NCI-H146 (cell line): ENCODE results near the gene TENT4B.
"Not testable (repeated sequence)": the region's sequence is repeated elsewhere in the genome, so short reads cannot be mapped to it uniquely, and the experiment has no call there.

Source experiments
- DNase-seq: peaks from one replicate; lab custom pipeline; 2025; lab: John Stamatoyannopoulos, UW

The TENT4B gene

DNA sequence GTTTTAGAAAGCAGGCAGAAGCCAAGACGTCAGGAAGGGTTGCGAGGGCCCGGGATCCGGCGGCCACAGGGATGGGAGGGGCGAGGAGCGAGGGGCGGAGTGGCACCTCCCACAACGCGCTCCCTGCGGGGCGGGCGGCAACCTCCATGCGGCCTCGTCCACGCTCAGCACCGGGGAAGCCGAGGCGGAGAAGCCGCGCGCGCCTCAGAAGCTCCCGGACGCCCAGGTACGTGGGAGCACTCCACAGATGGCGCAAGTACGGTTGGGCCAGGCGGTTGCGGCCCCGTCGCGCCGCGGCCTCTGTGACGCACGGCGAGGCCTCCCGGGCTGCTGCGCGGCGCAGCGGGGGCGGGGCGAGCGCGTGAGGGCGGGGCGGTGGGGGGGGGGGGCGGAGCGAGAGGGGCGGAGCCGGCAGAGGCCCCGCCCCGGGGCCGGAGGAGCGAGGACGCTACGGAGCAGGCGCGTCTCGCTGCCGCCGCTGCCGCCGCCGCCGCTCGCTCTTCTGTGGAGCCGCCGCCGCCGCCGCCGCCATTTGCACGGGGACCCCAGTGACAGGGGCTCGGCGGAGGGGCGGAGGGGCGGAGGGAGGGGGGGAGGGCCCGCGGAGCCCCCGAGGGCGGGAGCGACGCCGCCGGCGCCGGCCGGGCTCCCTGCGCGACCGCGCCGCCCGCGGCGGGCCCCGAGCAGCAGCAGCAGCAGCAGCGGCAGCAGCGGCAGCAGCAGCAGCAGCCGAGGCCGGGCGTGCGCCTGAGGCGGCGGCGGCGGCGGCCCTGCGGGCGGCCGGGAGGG lies at the start of gene TENT4B:
TSS of gene TENT4B (plus strand) at position 500 of the 789 bp plus-strand sequence. CDS start 316 bp downstream, outside the sequence.
- DNase-seq, result peak; percentile 76

DNA sequence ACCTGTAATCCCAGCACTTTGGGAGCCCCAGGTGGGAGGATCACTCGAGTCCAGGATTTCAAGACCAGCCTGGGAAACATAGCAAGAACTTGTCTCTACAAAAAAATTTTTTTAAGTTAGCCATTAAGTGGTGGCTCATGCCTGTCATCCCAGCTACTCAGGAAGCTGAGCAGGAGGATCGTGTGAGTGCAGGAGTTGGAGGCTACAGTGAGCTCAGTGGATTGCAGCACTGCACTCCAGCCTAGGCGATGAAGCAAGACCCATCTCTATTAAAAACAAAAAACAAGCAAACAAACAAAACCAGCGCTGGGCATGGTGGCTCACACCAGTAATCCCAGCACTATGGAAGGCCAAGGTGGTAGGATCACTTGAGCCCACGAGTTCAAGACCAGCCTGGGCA lies 49.3 kb upstream of the TENT4B start:
- DNase-seq, result no peak

DNA sequence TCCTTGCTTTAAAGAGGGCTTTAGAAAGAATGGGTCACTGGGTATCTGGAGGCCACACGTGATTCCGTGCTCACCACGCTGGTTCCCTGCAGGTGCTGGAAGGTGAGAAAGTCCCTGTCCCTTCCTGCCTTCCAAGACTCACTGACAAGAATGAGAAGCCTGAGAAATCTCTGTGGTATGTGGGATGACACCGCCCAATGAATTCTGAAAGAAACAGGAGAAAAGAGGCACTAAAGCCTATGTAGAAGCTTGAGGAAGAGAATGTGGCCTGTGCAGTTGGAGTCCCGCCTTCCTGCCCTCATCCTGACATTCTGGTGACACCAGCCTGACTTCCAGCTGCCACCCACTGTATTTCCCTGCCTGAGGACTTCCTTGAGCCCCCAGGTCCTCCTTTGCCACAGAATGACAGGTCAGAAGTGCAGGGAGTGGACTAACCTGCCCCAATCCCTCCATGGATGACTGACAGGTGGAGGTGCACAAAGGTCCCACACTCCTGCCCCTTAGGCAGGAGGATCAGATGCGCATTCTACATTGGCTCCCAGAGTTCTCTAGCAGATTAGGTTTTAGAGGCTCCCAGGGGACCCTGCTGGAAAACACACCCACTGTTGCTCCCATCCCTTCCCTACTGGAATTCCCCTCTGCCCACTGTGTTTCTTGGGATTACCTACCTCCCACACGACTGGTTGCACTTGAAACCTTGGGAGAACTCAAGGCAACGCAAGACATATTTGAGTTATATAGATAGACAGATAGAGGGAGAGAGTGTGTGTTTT lies 38.6 kb upstream of the TENT4B start:
- no peak for DNase-seq

DNA sequence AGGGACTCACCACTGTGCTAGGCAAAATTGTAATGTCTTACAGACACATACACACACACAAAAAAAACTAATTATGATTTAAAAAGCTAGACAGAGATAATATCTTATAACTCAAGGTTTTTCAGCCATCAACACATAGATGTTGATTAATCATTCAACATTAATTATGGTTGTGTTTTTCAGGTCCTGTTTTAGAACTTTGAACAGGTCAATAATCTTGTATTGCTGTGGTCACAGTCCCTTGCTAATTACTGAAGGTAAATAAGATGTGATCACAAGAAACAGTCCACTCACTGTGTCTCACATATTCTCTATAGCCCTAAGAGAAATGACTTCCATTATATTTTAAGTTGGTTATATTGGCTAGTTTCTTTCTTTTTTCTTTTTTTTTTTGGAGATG lies 32.4 kb upstream of the TENT4B start:
- DNase-seq, result no peak

DNA sequence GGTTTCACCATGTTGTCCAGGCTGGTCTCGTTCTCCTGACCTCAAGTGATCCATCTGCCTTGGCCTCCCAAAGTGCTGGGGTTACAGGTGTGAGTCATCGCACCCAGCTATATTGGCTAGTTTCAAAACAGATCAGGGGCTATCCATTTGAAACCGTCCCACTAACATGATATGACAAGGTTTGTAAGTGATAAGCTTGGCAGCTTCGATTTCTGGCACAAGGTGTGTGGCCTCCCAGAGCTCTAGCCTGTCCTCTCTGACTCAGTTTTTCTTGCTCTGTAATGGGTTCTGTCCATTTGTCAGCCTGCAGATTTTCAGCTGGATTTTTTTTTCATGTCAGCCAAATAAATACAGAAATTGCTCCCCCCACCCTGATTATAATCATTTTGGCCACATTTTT lies 31.8 kb upstream of the TENT4B start:
- no peak for DNase-seq

DNA sequence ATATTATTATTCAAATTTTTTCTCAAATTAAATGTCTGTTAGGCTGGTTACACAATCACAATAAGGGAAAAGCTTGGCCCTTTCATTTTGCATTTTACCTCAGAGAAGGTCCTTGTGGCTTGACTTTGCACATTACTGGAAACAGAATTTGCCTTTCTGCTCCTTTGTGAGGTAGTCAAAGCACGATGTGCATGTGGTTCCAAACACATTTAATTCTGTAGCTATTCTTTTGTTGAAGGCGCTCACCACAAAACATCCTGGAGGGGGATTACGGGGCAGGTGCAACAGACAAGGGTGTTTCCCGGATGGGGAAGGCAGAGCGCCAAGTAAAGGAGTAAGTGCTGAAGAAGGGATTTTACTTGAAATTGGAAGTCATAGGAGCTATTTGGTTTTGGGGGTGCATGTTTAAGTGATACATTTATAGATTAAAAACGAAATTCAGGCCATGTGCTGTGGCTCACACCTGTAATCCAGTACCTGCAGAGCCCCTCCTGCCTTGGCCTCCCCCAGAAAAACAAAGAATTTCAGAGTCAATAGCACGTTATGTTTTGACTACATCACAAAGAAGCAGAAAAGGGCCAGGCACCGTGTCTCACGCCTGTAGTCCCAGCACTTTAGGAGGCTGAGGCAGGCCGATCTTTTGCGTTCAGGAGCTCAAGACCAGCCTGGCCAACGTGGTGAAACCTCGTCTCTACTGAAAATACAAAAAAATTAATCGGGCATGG lies 31.2 kb upstream of the TENT4B start:
- peak; percentile 2 for DNase-seq

DNA sequence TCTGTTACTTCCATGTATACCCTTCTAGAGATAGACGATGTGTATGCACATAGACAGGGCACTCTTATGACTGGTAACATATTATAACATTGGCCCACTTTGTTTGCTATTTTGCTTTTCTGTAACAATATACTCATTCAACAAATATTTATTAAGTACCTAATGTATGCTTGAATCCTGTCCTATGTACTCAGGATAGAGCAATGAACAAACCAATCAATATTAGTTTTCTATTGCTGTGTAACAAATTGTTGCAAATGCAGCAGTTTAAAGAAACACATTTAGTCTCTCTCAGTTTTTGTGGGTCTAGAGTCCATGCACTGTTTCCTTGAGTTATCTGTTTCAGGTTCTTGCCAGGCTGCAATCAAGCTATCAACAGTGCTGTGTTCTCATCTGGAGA lies 29.7 kb upstream of the TENT4B start:
- no peak for DNase-seq

DNA sequence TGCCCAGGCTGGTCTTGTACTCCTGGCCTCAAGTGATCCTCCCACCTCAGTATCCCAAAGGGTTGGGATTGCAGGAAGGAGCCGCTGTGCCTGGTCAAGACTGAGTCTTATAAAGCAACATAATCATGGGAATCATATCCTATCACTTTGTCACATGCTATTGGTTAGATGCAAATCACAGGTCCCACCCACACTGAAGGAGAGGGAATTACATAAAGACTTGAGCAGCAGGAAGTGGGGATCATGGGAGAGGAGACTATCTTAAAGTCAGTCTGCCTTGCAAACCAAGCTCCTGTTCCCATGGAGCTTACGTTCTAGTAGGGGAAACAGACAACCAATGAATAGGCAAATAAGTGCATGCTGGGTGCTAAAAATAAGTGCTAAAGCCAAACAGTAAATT lies 28.3 kb upstream of the TENT4B start:
- no peak for DNase-seq

DNA sequence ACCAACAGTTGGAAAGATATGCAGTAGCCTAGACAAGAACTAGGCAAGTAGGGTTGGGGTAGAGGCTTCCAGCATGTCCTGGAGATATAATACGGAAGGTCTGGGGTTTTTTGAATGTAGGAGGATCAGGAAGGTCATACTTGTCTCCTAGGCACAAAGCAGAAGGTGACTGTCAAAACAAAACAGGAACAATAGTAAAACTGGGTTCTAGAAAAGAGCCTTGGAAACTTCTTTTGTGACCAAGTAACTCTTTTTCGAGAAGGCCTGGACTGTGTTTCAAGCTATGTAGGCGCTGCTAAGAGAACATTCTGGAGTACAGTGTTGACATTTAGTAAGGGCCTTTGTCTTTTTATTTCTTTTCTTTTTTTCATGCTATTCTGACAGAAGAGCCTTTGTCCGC lies 26.9 kb upstream of the TENT4B start:
- no peak for DNase-seq

DNA sequence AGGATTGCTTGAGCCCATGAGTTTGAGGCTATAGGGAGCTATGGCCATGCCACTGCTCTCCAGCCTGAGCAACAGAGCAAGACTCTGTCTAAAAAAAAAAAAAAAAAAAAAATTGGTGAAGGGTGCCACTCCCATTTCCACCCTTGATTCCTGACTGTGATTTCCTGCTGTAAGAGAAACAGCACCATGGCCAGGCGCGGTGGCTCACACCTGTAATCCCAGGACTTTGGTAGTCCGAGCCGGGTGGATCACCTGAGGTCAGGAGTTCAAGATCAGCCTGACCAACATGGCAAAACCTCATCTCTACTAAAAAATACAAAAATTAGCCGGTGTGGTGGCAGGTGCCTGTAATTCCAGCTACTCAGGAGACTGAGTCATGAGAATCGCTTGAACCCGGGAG lies 20.5 kb upstream of the TENT4B start:
- DNase-seq, result not testable (repeated sequence)

DNA sequence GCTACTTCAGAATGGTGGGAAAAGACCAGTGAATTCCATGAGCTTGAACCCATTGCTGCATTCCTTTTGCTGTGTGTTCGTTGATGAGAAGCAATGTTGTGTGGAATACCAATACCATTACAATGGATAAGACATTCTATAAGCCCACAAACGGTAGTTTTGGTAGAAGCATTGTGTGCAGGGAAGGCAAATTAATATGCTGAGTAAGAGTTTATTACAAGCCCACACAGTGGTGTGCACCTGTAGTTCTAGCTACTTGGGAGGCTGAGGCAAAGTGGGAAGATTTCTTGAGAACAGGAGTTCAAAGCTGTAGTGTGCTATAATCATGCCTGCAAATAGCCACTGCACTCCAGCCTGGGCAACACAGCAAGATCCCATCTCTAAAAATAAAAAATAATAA lies 19.9 kb upstream of the TENT4B start:
- no peak for DNase-seq

DNA sequence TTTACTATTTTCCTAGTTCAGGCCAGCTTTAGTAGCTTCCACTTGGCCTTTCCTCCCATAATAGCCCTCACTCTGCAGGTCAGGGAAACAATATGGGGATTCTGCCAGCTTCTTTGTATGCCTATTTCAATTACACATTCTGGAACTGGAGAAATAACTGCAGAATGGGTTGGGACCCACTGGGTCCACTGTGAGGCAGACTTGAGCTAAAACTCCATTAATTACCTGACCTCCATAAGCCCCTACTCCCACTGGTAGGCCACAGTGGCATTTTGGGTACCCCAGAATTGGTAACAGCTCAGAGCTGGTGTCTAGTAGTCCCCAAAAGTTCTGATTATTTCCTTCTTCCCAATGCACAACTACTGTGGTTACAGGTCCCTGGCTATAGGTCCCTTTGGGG lies 16.7 kb upstream of the TENT4B start:
- no peak for DNase-seq

DNA sequence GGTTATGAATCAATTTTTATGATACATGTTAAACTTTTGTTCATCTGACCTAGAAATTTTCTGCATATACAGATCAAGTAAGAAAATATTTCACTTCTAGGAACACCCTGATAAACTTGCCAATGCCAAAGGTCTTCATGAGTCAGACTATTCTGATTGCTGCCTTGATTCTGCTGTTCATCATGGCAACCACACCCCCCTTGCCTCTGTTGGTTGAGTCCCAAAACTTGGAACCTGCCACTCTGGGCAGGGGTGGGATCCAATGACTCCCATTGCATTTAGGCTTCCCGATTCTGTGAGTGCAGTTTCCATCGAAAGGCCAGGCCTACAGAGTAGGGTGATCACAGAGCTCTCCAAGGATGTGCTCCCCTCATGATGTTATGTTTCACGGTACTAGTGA lies 15.8 kb upstream of the TENT4B start:
- no peak for DNase-seq

DNA sequence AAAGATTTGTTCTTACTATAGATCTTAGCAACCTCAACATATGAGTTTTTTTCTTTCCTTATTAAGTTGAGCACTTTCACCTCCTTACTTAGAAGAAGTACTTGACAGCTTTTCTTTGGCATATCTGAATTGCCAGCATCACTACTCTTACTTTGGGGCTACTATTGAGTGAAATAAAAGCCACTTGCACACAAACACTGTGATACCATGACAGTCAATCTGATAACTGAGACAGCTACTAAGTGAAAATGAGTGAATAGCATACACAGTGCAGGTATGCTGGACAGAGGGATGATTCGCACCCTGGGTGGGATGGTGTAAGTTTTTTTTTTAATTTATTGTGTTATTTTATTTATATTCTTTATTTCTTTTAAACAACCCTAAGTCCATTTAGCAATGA lies 13.5 kb upstream of the TENT4B start:
- no peak for DNase-seq

DNA sequence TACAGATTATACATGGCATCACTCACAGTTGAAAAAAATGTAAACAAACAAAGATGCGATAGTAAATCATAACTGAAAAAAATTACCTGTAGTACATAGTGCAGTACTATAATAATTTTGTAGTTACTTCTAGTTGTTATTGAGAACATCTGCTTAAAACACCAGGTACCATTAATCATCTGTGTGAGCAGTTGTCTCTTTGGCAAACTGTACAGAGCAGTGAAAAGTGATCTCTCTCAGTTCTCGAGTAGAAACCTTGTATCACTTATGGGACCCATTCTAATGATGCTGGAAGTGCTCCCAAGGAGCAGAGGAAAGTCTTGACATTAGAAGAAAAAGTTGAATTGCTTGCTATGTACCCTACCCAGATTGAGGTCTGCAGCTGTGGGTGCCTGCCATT lies 8.9 kb upstream of the TENT4B start:
- no peak for DNase-seq

DNA sequence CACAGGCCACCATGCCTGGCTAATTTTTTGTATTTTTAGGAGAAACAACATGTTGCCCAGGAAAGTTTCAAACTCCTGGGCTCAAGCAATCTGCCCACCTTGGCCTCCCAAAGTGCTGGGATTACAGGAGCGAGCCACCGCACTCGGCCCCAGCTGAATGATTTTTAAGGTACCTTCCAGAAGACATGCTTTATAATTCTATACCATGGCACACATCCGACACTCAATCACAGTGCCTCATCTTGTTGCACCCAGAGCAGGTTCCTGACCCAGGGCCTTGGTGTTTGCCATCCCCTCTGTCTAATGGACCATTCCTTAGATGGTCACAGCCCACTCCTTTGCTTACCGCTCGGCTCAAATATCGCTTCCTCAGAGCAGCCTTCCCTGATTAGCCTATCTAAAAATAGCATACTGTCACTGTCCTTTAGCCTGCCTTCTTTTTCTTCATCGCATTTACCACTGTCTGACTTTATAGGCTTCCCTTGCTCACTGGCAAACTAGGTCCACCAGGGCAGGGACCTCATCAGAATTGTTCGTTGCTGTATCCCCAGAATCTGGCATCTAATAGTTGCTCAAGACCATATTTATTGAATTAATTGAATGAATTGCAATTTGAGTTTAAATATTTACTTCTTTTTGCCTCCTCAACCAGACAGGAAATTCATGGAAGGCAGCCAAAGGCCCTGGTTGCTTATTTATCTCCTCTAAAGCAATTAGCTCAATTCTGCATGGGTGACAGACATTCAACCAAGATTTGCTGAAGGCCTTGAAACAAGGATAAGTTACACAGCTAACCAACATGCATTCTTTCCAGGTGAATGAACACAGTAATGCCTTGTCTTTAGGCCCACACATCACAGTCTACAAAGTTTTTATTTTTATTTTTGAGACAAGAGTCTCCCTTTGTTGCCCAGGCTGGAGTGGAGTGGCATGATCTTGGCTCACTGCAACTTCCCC lies 6.3 kb upstream of the TENT4B start:
- no peak for DNase-seq

DNA sequence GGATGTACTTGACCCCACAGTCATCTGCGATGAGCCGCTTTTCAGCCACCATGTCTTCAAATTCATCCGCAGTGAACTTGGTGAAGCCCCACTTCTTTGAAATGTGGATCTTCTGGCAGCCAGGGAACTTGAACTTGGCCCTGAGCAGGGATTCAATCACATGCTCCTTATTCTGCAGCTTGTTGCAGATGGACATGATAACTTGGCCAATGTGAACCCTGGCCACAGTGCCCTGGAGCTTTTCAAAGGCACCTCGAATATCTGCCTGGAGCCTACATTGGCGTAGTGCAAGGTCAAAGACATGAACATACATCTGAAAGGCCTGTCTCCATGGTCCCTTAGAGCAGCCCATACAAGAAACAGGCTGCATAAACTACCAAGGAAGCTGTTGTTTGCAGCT lies 1.8 kb upstream of the TENT4B start:
- DNase-seq, result no peak

DNA sequence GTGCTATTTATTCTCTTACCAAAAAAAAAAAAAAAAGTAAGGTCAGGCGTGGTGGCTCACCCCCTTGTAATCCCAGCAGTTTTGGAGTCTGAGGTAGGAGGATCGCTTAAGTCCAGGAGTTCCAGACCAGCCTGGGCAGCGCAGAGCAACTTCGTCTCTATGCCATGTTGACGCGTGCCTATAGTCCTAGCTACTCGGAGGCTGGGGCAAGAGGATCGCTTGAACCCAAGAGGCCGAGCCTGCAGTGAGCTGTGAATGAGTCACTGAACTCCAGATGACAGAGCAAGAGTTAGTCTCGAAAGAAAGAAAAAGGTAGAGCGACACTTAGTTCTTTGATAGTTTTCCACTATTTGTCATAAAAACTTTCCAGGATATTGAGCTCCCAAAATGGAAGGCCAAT lies 1.4 kb upstream of the TENT4B start:
- DNase-seq, result no peak

DNA sequence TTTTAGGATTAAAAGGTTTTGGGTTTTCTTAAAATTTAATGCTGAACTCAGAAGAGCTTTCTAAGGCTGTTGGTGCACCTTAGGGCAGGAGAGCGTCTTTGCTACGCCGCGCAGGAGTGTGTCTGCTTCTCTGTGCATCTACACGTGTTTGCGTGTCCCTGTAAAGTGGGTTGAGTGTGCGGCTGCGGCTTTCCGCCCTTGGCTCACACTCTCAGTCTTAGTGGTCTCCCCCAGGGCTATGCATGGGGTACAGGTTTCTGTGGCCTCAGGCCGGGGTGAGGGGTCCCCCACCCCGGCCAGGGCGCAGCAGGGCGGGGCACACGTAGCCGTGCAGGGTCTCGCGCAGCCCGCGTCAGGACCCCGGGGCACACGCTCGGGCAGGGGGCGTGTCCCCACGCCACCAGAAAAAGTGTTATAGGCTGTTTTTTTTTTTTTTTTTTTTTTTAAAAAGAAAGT lies 727 bp upstream of the TENT4B start:
- DNase-seq, result no peak

DNA sequence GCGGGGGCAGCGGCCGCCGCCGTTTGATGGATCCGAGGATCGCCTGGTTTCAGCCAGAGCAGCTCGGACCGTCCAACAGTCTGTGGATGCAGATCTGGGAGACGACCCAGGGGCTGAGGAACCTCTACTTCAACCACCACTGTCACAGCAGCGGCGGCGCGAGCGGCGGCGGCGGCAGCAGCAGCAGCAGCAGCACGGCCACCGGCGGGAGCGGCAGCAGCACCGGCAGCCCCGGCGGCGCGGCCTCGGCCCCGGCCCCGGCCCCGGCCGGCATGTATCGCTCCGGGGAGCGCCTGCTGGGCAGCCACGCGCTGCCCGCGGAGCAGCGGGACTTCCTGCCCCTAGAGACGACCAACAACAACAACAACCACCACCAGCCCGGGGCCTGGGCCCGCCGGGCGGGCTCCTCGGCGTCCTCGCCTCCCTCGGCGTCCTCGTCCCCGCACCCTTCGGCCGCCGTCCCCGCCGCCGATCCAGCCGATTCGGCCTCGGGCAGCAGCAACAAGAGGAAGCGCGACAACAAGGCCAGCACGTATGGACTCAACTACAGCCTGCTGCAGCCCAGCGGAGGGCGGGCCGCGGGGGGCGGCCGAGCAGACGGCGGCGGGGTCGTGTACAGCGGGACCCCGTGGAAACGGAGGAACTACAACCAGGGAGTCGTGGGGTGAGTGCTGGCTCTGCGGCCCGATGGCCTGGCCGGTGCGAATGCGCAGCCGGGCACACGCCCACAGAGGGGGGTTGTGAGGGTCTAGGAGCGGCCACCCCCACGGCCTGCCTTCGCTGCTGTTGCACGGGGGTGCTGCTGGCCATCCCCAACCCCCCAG lies 702 bp downstream of the TENT4B start:
- DNase-seq, result no peak
